ENCODE results near the gene SPATS2.

DNA sequence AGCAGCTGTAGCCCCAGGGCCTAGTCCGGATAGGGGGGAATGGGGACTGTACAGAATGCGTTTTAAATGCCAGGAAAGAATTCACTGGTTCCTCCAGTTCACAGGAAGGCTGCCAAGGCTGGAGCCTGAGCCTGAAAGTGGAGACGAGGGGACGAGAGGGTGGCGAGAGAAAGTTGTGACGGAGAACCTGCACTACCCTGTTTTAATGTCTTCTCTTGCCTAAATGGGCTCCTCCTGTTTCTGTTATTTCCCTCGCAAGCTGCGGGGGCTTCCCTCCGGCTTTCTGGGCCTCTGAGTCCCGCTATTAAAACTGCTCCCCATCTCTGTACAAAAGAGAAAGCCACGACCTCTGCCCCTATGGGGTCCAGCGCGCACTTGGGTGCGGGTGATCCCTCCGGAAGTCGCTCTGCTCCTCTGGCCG is 34.8 kb upstream of the SPATS2 start:
- TF ChIP-seq, protein P1, sequence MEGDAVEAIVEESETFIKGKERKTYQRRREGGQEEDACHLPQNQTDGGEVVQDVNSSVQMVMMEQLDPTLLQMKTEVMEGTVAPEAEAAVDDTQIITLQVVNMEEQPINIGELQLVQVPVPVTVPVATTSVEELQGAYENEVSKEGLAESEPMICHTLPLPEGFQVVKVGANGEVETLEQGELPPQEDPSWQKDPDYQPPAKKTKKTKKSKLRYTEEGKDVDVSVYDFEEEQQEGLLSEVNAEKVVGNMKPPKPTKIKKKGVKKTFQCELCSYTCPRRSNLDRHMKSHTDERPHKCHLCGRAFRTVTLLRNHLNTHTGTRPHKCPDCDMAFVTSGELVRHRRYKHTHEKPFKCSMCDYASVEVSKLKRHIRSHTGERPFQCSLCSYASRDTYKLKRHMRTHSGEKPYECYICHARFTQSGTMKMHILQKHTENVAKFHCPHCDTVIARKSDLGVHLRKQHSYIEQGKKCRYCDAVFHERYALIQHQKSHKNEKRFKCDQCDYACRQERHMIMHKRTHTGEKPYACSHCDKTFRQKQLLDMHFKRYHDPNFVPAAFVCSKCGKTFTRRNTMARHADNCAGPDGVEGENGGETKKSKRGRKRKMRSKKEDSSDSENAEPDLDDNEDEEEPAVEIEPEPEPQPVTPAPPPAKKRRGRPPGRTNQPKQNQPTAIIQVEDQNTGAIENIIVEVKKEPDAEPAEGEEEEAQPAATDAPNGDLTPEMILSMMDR (IDR thresholded peaks at IDR 0.05) = no peak
- TF ChIP-seq EP300 (IDR thresholded peaks at IDR 0.05; ENCODE audit: borderline replicate concordance in 1 of 2, low read depth in 1 of 2, low read length in 1 of 2) (no peak), POLR2AphosphoS5 (IDR thresholded peaks at IDR 0.05; ENCODE audit: low read depth, low read length) (no peak), CHD2 (IDR thresholded peaks at IDR 0.05; ENCODE audit: low read length, partially characterized antibody) (no peak), TEAD4 (IDR thresholded peaks at IDR 0.05; ENCODE audit: borderline replicate concordance, insufficient read depth) (no peak), TCF12 (IDR thresholded peaks at IDR 0.05) (no peak), JUND (IDR thresholded peaks at IDR 0.05) (no peak), YY1 (IDR thresholded peaks at IDR 0.05; ENCODE audit: low read depth) (no peak), RXRA (IDR thresholded peaks at IDR 0.05; ENCODE audit: borderline replicate concordance, low read depth) (no peak), EZH2phosphoT487 (IDR thresholded peaks at IDR 0.05; ENCODE audit: borderline replicate concordance, low read depth) (no peak)
- TF ChIP-seq, protein P2, sequence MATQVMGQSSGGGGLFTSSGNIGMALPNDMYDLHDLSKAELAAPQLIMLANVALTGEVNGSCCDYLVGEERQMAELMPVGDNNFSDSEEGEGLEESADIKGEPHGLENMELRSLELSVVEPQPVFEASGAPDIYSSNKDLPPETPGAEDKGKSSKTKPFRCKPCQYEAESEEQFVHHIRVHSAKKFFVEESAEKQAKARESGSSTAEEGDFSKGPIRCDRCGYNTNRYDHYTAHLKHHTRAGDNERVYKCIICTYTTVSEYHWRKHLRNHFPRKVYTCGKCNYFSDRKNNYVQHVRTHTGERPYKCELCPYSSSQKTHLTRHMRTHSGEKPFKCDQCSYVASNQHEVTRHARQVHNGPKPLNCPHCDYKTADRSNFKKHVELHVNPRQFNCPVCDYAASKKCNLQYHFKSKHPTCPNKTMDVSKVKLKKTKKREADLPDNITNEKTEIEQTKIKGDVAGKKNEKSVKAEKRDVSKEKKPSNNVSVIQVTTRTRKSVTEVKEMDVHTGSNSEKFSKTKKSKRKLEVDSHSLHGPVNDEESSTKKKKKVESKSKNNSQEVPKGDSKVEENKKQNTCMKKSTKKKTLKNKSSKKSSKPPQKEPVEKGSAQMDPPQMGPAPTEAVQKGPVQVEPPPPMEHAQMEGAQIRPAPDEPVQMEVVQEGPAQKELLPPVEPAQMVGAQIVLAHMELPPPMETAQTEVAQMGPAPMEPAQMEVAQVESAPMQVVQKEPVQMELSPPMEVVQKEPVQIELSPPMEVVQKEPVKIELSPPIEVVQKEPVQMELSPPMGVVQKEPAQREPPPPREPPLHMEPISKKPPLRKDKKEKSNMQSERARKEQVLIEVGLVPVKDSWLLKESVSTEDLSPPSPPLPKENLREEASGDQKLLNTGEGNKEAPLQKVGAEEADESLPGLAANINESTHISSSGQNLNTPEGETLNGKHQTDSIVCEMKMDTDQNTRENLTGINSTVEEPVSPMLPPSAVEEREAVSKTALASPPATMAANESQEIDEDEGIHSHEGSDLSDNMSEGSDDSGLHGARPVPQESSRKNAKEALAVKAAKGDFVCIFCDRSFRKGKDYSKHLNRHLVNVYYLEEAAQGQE (IDR thresholded peaks at IDR 0.05; ENCODE audit: low read depth, low read length) = no peak
